Stimulated activated CD4-positive, alpha-beta T cell treated with anti-CD3 and anti-CD28 coated beads, TNF-alpha, amount 100 ng/mL, for 1 hour (primary cell): ENCODE measurements around the gene HCN1.
"Not testable (repeated sequence)": the region's sequence is repeated elsewhere in the genome, so short reads cannot be mapped to it uniquely, and the experiment has no call there.

Experiments
- DNase-seq, 3 donors: peaks; one replicate each; pipeline ENCODE4 v3.0.0-alpha.2; 2020; ENCODE audit warnings: low read depth in 3 of 3, low spot score in 1 of 3

The HCN1 gene

DNA sequence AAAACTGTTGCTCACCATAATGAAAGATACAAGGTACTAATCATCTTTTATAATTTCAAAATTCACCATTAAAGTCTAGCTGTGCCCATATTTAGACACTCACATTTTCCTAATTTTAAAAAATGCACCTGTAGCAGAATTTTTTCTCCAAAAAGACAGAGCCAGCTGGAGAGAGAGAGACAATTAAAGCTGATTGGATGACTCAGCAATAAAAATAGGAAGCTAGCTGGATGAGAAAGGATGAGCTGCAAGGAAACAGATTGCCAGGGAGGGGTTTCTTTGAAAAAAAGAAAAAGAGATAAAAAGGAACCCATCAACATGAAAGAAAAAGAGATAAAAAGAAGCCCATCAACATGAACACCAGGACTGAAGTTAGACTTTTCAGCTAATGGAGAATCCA, 73.8 kb downstream of the HCN1 start:
- no peak for DNase-seq

DNA sequence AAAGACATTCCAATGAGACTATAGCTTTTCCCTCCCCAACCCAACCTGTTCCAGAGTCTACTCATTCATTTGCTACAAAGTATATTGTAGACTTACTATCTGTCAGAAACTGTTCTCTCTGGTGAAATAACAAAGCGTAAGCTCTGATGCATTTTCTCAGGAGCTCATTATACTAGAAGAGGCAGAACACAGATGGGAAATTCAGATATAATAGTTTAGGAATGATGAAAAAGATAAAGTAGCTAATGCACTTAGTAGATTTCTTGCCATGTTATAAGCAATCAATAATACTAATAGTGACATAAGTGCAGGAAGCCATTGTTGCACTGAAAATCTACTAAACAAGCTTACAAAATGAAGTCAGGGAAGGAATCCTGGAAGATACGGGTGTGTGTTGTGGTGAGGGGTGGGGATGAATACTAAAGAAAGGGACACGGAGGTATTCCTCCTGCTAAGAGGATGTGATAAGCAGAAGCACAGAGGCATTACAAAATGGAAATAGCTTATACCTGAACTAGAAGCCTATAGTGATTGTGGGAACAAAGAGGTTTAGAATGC, 78.2 kb downstream of the HCN1 start:
- no peak for DNase-seq

DNA sequence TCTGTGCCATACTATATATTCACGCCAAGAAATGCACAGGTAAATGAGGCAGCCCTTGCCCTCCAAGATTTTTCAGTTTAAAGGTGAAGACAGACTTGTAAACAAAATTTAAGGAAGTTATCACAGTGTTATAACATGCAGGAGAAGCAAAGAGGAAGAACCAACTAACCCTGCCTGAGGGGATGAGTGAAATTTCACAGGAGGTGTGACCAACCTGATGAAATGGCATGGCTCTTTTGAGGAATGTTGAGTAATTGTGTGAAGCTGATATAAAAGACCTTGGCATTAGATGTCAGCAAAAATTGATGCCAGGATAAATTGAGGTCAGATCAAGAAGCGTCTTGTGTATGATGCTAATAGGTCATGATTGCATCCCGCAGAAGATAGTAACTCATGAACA, 86.5 kb downstream of the HCN1 start:
- DNase-seq: no peak

DNA sequence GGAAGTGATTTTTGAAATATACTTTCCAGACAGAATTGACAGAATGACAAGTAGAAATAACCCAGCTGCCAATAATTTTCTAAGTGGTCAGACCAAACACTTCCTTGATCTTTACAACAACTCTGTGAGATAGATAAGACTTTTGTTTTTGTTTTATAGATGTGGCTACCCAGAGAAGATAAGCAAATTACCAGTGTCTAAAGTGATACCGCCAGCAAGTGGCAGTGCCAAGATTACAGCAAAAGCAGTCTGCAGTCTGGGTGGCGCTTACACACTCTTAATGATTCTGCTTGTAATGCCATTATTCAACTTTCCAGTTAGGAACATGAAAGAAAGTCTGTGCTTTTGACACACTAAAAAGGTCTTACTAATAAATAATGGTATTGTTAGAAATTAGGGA, 92.1 kb downstream of the HCN1 start:
- no peak for DNase-seq

DNA sequence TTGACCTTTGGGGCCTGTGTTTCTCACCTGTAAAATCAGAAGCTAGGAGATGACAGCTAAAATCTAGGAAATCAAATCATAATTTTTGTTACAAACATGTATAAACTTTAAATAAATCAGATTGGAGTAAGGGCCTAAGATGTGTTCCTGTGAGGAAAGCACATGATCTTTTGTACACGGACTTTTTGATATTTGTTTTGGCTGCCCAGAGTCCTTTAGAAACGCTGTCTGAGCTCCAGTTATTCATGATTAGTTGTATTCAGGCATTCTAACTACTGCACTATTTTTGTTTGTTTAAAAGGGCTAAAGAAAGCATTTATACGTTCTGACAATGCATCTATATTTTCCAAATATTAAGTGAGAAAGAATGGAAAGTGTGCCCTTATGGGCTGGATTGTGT, 94.8 kb downstream of the HCN1 start:
- no peak for DNase-seq

DNA sequence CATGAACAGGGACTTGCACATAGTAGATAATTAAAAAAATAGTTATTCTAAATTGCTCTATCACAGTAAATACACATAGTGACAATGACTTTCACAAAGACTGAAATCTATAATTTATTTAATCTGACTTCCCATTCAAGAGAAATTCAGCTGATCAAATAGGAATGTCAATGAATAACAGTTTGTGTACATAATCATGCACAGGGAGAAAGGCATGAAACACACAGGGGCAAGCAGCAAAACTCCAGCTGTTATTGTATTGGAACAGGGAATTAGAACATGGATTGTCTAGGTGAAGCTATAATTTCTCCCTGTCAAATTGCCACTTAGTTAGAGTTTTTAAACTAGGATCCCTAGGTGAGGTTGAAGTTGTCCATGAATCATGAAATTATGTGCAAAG, 99.9 kb downstream of the HCN1 start:
- no peak for DNase-seq

DNA sequence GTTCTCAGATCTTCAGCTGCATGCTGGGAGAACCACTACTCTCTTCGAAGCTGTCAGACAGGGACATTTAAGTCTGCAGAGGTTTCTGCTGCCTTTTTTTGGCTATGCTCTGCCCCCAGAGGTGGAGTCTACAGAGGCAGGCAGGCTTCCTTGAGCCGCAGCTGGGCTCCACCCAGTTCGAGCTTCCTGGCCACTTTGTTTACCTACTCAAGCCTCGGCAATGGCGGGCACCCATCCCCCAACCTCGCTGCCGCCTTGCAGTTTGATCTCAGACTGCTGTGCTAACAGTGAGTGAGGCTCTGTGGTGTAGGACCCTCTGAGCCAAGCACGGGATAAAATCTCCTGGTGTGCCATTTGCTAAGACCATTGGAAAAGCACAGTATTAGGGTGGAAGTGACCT, 110.2 kb downstream of the HCN1 start:
- DNase-seq: not testable (repeated sequence)

DNA sequence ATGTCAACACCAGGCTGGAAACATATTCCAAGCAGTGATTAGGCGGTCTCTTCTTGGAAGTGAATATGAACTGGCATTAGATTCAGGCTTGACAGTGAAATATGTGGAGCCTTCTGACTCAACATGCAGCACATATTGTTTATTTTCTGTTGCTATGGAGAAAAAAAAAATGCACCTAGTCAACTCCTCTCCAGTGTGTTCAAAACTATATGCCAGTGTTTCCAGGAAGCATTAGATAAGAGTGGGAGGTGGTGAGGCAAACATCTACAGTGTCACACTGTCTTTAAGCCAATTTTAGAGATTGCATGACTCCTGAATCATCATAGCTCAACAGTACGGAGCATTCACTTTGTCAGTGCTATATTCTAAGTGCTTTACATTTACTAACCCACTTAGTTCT, 117.9 kb downstream of the HCN1 start:
- DNase-seq: no peak

DNA sequence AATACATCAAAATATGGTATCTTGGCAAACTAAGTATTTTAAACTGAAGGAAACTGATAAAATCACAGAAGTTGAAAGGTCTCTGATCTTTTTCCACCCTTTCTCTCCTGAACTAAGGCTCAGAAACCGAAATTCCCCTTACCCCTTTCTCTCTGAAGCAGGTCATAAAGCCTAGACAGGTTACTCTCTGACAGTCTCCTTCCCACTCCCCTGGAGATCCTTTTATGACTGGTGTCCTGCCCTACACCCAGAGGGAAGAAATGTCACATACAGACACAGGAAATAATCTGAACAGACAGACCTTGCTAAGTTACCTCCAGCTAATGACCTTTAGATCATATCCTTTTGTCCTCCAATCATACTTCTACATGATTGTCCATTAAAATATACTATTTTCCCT, 127.4 kb downstream of the HCN1 start:
- no peak for DNase-seq

DNA sequence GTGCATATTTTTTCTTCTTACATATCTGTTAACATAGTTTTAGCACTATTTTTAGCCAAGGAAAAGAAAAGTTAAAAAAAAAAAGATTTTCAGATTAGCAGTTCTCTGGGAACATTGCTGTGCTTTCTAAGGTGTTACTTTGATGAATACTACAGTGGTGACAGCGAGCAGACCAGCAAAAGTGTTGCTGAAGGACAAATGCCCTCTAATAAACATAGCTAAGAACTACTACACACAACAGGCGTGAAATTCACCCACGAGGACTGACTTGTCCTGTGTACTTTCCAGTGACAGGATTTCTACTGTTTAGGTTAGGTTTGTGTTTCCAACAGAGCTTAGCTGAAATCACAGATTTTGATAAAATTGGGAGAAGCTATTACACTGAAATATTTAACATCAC, 153.8 kb downstream of the HCN1 start:
- no peak for DNase-seq

DNA sequence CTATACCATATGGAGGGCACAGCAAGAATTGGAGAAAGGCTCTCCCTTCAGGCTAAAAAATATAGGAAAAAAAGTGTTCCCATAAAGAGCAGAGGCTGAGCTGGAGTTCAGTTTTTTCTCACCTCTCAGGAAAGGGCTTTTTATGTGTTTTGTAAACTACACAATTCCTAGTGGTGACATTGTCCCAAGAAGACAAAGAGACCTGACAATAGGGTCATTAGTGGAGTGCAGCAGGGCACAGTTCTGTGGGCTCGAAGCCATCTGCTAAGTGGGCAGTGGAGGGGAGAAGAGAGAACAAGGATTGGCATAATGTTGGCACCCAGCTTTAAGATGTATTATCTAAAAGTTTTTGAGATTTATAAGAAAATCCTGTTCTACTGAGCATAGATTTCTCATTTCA, 162.5 kb downstream of the HCN1 start:
- no peak for DNase-seq

DNA sequence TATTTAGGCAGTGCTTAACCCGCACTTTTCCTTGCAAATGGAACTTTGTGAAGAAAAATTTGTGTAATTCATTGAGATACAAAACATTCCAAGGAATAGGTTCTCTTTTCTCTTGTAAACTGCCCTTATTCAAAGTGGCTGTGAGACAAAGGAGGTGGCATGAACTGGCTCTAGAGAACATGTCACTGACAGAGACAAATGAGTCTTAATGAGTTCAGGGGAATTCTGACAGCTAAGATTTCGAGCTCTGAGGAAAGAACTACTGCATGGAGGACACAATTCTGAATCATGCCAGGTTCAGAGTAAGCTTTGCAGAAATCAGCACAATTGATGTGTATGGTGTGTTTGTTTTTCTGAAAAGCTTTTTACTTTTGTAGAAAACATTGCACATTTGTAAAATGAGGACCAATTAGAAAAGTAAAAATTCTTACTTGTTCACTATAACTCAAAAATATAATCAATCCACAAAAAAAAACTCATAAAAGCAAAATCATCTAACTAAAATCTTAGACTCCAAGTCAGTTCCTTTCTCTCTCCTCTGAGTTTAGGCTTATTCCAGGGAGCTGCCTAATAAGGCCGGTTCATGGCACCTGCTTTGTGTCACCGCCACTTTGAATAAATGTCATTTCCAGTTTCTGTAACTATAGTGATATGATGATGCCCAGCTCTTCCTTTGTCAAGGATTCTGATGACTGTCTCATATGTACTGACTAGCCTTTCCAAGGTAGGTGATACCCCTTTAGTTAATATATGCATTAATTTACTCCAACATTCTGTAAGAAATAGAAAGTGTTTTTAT, 163.2 kb downstream of the HCN1 start:
- DNase-seq: no peak

DNA sequence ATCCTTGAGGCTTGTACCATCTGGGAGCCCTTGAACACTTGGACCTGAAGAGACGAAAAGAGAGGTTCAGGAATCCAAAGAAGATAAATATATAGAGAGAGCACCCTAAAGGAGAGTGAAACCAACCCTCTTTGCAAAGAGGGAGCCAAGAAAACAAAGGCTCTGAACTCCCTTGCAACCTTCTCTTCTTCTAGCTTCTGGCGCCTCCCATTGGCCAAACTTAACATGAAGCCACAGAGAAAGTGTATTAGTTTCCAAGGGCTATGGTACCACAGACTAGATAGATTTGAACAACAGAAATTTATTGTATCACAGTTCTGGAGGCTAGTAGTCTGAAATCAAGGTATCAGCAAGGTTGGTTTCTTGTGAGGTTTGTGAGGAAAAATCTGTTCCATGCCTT, 175.1 kb downstream of the HCN1 start:
- DNase-seq: no peak

DNA sequence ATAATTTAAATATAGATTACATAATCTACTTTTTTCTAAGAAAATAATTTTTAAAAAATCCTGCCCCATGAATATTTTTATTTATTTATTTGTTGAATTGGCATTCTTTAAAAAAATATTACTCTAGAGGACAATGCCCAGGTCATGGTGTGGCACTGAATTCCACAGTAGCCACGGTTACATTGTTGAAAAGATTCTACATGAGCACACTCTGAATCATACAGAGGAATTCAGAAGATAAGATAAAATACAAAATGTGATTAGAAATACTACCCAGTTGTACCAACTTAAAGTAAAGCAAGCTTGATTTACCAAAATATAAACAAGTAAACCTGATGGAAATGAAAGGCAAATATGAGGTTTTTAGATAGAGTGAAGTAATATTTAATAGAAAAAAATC, 183.7 kb downstream of the HCN1 start:
- no peak for DNase-seq

DNA sequence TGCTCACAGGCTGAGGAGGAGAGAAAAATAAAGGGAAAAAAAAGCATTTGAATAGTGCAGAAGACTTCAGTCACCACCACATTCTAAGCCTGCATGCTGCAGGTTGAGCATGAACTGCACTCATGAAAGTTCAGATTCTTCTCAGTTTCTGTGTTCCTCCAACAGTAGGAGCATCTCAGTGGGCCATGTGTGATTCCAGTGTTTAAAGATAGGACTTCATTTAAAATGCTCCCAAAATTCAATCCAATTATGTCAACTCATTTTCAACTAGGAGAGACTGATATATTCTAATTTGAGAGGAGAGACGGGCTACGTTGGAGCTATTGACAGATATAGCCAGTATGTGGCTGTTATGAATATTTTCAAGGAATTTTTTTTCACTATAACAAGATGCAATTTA, 186.8 kb downstream of the HCN1 start:
- DNase-seq: no peak

DNA sequence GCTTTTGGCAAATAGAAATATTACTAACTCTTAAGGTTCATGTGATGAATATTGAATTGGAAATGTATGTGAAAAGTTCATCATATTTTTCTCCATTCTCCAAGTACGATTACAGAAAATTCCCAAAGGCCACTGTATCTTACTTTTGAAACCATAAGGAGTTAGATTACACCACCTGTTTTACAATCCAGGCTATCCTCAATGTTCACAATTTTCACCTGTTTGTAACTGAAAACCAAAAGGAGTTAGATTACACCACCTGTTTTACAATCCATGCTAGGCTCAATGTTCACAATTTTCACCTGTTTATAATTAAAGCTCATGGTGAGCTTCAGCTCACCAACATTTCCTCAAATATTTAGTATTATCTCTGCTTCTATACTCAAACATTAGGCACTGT, 188.0 kb downstream of the HCN1 start:
- DNase-seq: no peak

DNA sequence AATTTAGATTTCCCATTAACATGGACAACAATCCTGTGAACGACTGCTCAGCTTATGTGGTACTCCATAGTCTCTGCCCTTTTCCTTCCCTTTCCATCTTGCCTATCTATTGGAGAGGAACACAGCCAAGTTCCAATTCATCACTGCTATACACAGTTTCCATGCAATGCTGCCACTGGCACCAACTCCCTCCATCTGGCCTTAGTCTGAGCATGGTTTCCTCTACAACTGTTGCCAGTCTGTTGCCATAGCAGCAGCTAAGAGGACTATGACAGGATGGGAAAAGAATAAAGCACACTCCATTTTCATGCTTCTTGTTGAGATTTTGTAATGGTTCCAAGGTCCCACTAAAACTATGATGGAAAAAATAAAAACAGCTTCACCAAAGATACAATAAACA, 189.0 kb downstream of the HCN1 start:
- DNase-seq: no peak

DNA sequence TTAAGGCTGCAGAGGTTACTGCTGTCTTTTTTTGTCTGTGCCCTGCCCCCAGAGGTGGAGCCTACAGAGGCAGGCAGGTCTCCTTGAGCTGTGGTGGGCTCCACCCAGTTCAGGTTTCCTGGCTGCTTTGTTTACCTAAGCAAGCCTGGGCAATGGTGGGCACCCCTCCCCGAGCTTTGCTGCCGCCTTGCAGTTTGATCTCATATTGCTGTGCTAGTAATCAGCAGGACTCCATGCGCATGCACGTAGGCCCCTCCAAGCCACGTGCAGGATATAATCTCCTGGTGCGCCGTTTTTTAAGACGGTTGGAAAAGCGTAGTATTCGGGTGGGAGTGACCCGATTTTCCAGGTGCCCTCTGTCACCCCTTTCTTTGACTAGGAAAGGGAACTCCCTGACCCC, 197.2 kb downstream of the HCN1 start:
- DNase-seq: not testable (repeated sequence)

DNA sequence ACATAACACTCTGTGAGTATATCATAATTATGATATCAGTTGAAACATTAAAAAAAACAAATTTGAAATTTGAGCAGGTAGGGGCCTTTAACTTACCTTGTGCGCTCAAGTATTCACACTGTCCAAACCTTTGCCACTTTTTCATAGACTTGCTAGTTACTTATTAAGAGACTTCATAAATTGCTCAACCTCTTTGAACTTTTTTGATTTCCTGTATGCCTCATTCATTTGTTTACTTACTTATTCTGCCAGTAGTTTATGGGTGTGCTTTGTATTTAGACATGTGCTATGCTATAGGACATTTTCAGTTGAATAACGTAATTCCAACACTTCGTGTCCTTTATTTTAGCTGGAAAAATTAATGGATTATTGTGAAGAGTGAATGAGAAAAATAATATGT, 204.8 kb downstream of the HCN1 start:
- DNase-seq: no peak

DNA sequence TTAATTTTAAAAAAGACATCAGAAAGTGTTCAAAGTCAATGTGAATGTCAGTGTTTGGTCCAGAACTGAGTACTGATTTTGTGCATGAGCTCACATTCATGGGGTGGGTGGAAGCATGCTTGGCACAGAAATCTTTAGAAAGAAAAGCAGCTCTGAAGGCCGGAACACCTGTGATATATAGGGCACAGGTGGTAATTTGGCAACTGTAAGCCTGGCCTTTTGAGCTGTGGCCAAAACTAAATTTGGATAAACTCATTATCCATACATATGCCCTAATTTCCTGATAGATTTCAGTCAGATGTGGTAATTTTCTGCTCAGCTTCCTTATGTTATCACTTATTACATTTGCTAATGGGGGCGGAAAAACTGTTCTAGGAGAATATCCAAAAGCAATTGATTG, 211.4 kb downstream of the HCN1 start:
- no peak for DNase-seq

DNA sequence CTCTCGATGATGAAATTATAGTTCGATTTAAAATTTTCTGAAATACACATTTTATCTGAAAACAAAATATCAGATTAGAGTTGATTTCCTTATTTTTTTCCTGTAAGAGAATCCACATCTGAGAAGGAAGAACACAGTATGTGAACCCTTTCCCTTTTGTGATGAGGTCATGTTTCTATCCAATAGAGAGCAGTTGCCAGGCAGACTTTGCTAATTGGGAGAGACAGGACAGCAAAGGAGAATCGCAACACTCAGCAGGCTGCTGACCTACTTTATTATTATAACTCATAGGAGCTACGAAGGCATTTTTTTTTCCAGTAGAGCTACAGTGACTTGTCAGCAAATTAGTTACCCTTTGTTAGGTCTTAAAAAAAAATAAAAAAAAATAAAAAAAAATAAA, 242.1 kb downstream of the HCN1 start:
- no peak for DNase-seq

DNA sequence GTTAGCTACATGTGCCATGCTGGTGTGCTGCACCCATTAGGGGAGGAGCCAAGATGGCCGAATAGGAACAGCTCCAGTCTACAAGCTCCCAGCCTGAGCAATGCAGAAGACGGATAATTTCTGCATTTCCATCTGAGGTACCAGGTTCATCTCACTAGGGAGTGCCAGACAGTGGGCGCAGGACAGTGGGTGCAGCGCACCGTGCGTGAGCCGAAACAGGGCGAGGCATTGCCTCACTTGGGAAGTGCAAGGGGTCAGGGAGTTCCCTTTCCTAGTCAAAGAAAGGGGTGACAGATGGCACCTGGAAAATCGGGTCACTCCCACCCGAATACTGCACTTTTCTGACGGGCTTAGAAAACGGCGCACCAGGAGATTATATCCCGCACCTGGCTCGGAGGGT, 251.3 kb downstream of the HCN1 start:
- DNase-seq: not testable (repeated sequence)

DNA sequence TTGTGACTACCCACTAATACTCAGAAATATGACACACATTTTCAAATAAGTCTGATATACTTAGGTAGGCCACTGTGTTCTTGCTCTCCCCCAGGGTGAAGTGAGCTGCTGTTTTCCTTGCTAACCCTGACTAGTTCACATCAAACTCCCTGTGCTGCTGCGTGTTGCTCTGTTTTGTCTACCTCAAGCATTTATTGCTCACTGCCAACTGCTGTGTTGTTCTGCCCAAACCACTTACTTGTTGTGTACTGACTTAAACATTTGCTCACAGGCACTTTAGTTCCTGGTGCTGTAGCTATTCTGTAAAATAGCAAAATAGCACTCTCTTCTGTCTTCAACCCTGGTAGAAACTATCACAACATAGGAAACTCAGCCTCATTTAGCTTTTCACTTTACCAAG, 255.7 kb downstream of the HCN1 start:
- DNase-seq: no peak
